GM21723 (cell line): Measurements from ENCODE around the gene PARPBP.
"Not testable (repeated sequence)": the region's sequence is repeated elsewhere in the genome, so short reads cannot be mapped to it uniquely, and the experiment has no call there.

ENCODE experiments used
- ATAC-seq: cut with Tn5 transposase; IDR thresholded peaks from one replicate; pipeline ENCODE4 v1.9.1; 2021; ENCODE audit warnings: mild to moderate bottlenecking, moderate library complexity; ENCODE audit not compliant: unreplicated experiment

The PARPBP gene

DNA sequence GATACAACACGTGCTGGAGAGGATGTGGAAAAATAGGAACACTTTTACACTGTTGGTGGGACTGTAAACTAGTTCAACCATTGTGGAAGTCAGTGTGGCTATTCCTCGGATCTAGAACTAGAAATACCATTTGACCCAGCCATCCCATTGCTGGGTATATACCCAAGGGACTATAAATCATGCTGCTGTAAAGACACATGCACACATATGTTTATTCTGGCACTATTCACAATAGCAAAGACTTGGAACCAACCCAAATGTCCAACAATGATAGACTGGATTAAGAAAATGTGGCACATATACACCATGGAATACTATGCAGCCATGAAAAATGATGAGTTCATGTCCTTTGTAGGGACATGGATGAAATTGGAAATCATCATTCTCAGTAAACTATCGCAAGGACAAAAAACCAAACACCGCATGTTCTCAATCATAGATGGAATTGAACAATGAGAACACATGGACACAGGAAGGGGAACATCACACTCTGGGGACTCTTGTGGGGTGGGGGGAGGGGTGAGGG is 27.1 kb downstream of the PARPBP start:
- ATAC-seq: not testable (repeated sequence)

DNA sequence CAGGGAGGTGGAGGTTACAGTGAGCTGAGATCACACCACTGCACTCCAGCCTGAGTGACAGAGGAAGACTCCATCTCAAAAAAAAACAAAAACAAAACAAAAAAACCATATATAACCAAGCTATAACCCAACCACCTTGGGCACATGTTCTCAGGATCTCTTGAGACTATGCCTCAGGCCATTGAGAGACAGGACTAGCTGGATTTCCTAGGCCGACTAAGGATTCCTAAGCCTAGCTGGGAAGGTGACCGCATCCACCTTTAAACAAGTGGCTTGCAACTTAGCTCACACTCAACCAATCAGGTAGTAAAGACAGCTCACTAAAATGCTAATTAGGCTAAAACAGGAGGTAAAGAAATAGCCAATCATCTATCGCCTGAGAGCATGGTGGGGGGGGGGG is 35.2 kb downstream of the PARPBP start:
- ATAC-seq: not testable (repeated sequence)

DNA sequence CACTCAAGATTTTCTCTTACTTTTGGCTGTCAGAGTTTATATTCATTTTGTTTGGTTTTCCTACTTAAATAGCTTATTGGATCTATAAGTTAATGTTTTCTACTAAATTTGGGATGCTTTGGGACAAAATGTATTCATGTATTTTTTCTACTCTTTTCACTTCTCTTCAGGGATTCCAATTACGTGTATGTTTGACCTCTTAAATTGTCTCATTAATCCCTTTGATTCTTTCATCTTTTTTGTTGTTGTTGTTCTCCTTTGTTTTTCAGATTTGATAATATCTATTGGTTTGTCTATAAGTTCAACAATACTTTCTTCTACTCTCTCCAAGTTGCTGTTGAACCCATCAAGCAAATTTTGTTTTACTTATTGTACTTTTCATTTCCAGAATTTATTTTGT is 43.4 kb downstream of the PARPBP start:
- no peak for ATAC-seq

DNA sequence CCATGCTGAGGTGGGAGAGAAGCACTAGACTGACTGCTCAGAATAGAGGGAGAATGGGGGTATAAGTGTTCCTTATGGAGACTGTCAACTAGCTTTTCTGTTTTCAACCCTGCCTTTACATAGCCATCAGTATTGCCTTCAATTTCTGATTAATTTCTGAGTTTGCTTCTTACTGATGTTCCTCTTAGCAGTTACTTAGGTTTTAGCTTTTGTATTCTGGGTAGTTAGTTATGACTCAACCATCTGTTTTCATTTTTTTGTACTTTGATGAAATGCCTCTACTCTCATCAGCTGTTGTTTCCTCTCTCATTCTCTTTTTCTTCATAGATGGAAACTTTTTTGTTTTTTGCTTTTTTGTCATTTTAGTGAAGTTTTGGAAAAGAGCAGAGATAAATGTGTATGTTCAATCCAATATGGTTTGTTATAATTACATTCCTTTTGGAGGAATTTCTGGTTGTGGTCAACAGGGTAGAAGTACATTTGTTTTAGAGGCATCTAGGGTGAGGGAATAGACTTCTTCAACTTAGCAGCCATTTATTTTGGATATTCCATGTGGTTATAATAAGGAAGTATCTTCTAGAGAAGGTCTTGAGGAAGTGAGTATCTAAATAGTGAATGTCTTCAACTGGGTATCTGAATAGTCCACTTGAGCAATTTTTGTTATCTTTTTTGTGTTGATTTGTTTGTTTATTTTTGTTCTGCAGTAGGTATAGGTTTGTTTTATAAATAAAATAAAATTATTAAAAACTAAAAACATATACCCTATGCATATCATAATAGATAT is 48.0 kb downstream of the PARPBP start:
- ATAC-seq: peak; percentile 73

DNA sequence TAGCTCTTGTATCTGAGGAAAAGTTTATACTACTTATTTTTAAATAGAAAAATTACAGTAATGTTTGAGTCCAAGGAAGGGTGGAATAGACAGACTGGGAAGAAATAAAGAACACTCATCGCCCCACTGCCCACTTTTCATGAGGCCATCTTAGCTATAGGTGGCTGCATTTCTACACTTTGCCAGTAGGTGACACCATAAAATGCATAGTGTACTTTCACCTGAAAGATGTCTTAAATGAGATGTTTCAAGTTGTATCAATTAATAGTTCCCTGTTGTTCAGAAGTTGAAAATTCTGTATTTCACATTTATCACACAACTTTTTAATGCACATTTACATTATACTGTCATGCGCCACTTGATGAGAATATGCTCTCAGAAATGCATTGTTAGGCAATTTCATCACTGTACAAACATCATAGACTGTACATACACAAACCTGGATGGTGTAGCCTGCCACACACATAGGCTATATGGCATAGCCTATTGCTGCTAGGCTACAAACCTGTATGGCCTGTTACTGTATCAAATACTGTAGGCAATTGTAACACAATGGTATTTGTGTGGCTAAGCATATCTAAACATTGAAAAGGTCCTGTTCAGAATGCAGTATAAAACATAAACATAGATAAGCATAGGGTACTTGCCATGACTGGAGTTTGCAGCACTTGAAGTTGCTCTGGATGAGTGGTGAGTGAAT is 50.1 kb downstream of the PARPBP start:
- ATAC-seq: no peak

DNA sequence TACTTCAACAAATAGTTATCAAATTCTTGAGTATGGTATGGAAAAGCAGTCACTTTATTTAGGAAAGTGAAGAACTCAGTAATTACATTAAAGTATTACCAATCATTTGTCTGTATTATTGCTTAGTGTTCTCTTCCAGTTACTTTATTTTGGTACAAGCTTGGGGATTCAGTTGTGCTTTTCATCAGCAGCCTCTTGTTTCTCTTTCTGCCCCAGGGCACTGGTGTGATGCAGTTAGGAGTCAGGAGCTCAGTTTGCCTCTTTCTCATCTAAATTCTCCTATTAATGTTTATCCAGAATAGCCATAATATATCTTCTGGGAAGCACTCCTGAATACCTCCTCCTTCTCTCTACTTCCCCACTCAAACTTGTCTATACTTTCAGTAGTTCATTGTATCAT is 52.0 kb downstream of the PARPBP start:
- ATAC-seq: no peak

DNA sequence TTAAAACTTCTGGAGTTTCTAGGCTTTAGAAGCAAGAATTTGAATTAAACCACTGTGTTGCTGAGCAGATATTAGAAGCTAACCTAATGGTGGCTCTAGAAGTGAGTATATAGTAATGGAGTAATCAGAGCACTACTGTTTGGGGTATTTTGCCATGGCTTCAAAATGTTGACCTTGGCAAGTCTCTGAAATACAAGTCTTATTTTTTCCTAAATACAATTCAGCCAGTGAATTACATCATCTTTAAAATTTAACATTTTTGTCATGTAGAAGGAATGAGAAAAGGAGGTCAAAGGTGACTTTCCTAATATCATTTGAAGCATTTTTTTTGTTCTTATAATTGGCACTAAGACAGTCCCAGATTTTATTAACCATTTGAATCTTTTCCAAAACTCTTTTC is 52.5 kb downstream of the PARPBP start:
- no peak for ATAC-seq

DNA sequence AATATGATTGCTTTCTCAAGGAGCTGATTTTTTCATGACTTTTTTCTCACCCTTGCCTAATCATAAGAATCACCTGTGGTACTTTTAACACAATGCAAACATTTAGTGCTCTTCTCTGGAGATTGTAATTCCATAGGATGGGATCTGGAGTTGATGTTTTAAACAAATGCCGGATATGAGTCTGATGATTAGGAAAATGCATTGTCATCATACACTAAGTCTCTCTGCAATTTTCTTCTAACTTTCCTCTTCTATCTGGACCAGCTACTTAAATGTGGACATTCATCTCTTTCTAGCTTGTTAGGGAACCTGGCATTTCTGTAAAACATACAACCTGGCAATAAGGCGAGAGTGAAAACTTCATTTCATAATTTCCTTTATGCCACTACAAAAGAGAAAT is 54.1 kb downstream of the PARPBP start:
- ATAC-seq: no peak

DNA sequence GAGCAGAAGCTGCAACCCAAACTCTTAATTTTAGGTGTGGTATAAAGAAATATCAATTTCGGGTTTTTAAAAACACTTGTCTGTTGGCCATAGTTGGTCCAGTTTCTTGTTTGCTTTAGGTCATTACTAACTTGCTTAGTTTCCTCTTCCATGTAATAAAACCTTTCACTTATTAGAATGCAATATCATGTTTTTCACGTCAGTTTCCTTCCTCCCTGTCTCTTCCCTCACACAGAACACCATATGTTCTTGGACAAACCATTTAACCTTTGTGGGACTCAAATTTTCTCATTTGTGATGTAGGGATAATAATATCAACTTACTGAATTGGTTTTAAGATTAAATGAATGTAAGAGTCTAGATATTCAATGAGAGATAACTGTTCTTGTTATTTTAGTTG is 54.8 kb downstream of the PARPBP start:
- ATAC-seq: no peak

DNA sequence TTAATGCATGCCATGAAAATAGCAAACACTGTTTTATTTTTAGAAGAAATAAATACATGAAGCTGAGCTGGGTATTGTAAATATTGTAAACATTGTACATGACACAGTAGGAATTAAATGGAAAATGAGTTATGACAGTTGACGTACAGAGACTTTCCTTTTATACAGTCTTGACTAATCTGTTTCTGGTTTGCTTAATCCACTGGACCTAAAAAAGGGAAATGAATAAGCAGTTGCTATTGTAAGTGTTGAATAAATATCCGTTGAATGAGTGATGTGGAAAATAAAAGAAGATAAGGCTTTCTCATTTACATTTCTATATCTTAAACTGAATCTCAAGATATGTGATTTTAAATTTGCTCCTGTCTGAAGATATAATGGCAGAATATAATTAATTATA is 62.7 kb downstream of the PARPBP start:
- ATAC-seq: no peak

DNA sequence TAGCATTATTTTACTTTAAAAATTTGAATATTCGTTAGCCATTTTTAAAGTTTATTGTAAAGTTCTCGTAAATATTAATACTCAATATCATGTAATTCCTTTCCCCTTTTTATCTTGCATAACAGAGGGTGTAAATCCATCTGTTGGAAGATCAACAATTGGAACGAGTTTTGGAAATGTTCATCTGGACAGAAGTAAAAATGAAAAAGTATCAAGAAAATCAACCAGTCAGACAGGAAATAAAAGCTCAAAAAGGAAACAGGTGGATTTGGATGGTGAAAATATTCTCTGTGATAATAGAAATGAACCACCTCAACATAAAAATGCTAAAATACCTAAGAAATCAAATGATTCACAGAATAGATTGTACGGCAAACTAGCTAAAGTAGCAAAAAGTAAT is 75.8 kb downstream of the PARPBP start:
- ATAC-seq: no peak

DNA sequence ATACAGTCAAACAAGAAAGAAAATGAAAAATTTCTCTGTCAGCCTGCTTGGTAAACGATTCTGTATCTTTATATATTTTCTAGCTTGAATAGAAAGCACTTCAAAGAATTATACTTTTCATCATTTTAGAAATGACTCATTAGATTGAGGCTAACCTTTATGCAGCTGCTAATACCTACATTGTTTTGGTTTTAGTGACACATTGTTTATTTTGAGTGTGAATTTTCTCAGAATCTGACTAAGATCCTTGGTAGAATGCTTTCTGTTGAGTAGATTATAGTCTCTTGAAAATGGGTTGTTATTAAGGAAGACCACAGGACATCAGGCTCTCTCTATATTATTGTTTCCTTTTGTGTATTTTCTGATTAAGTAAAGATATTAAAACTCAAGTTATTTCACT is 77.8 kb downstream of the PARPBP start, which contains the start of gene PMCH:
PMCH (minus strand) TSS at position 45 of the 400 bp plus-strand sequence. CDS start 63 bp downstream, outside the sequence.
- ATAC-seq: peak; percentile 97

DNA sequence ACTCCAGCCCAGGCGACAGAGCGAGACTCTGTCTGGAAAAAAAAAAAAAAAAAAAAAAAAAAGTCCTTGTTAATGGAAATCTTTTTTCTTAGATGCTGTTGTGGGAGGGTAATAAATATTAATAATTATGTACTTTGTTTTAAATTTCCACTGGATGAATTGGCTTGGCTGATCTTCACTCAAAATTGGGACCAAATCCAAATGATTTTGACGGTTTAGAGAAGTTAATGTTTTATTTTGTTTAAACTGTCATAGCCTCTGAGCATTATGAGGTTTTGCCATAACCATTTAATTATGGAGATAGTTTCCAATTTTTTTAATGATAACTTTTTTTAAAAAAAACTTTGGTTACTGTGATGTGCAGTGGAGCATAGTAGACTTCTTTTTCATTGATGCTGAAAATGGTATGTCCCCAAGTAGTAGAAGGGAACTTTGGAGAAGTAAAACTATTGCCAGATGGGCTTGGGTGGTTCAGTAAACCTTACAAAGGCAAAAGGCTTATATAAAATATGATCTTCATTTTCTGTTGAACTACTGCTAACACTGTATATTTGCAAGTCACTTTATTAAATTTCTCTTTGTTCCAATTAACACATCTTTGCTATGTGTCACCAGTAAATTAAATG is 81.6 kb downstream of the PARPBP start:
- no peak for ATAC-seq

DNA sequence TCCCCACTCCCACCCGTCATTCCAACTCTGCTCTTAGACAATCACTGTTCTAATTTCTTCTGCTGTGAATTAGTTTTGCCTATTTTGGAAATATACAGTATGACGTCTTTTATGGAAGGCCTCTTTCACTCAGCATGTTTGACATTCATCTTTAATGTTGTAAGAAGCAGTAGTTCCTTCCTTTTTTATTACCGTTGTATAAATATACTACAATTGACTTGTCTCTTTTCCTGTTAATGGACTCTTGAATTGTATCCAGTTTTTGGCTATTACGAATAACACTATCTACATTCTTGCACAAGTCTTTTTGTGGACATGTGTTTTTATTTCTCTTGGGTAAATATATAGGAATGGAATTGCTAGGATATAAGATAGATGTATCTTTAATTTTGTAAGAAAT is 82.6 kb downstream of the PARPBP start:
- ATAC-seq: no peak

DNA sequence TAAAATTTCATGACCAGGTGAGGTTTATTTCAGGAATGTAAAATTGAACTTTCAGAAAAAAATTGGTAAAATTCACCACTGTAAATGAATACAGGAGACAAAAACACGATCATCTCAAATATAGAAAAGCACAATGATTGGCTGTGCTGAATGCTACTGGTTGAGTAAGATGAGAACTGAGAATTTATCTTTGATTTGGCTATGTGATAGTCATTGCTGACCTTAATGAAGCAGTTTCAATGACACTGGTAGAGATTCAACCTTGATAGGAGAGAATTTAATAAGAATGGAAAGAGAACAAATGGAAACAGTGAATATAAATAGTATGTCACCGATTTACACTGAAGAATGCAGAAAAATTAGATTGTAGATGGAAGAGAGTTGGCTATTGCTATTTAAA is 84.0 kb downstream of the PARPBP start:
- ATAC-seq: no peak

DNA sequence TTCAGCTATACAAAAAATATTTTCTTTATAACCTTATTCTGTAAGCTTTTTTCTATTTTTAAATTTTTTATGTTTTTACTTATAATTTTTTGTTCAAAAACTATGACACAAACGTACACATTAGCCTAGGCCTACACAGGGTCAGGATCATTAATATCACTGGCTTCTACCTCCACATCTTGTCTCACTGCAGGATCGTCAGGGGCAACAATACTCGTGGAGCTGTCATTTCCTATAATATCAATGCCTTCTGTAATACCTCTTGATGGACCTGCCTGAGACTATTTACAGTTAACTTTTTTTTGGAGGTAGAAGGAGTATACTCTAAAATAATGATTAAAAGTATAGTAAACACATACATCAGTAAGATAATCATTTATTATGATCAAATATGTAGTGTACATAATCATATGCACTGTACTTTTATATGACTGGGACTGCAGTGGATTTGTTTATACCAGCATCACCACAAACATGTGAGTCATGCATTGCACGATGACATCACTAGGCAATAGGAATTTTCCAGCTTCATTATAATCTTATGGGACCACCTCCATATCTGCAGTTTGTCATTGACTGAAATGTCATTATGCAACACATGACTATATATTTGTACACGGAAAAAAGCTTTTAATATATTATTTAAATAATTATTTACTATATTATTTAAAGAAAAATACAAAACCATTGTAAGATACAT is 96.2 kb downstream of the PARPBP start:
- ATAC-seq: no peak

DNA sequence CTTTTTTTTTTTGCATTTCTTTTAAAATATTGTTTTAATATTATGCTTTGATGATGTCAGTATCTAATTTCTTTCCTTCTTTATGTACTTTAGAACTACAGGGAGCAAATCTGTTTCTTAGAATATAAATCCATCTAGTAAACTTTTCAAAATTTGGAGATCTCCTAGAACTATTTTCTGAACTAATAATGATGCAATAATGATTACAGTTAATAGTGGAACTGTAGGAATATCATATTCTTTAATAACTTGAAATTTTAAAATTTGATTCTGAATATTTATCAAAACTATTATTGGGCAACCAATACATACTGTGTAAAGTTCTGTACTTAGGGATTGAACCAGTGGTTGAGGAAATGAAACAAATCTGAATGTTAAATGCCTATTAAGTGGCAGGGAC is 100.8 kb downstream of the PARPBP start:
- ATAC-seq: no peak

DNA sequence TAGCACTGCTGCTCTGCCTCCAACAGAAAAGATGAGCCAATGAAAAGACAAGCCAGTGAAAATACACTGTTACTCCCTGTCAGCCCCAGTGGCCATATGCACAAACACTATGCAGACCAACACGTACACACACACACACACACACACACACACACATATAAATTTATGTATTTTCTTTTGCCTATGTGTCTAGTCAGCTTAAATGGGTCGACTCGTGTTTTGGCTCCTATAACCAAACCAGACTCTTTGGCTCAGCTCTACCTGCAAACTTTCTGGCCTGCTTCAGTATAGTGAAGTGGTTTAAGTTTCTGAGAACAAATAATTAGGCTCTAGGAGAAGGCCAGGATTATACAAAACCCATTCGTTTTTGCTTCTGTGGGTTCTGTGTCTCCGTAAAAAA is 108.0 kb downstream of the PARPBP start:
- no peak for ATAC-seq

DNA sequence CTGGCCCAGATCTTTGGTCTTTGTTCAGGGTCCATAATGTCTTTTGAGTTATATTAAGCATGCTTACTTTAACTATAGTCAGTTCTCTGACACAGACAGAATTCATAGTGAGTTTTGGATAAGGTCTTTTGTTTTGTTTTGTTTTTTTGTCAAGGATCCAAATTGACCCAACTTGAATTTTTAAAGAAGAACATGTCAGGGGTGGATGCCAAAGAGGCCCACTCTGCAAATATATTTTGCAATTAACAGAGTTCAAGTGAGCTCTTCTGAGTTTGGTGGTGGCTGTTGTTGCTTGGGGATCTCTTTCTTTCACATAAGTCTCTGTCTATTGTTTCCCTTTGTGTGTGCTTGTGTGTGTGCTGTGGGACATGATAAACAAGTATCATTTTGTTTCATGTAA is 112.1 kb downstream of the PARPBP start:
- no peak for ATAC-seq

DNA sequence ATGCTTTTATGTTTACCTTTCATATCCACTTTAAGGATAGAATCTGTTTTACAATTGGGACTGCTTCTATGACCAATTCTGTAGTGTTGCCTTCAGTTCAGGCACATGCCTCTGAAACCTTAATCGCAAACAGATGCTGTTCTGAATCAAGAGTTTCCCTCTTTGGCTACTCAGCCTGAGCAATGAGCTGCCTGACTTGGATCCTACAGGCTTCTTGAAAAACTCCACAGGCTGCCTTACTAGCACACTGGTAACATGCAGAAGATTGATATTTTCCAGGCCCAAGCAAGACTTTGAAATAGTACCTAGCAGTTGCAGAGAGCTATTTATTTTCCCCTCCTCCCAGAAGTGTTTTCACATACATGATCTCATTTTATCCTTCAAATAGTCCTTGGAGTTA is 112.5 kb downstream of the PARPBP start:
- ATAC-seq: no peak

DNA sequence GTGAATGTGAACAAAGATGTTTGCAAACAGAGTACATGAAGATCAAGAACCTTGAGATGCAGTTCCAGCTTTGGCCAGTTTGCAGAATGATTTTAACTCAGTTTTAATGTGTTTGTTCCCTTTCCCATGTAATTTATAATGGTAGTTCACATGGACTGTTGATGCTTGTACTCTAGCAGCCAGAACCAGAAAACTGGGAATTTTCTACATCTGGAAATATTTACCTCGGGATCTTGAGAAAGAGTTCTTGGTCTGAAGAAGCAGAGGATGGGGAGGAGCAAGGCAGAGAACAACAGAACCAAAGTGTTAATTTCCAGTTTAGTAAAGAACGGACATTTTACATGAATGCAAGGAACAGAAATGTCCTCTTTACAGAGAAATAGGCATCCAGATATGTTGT is 114.6 kb downstream of the PARPBP start:
- ATAC-seq: no peak
